A549 (cell line): ENCODE data around the gene TEX52. TPM values are rescaled to one million over a fixed set of nuclear protein-coding genes. Genes with fewer than 3 reads are reported as not detected.

Experiments
- polyA plus RNA-seq, 4 experiments: library from polyadenylated mRNA; depleted of rRNA in 3 of 4; stranded (reverse); fragments of >200 nt; fragmentation: RNase III in 1 of 4; extraction: RNeasy Plus Mini Kit Qiagen cat#74134 plus additional on column Dnase treatment in 1 of 4; gene quantifications; 2 replicates in 3 of 4; 3 replicates in 1 of 4; pipeline ENCODE4 v1.2.3, GENCODE V29; 2011 to 2017

The TEX52 gene
- polyA plus RNA-seq, 2 of the 4 experiments (the other 2 are of a cell fraction) = not detected

Other genes starting within 250 kb of the TEX52 start
- 108 and 125 TPM in 2 replicates for gene FKBP4, start 62.1 kb downstream of the TEX52 start, polyA plus RNA-seq (2011; rRNA removed)
- 123 to 140 TPM (median 137 TPM) in 3 replicates for gene FKBP4, start 62.1 kb downstream of the TEX52 start, polyA plus RNA-seq (2017; fragmentation: RNase III; extraction: RNeasy Plus Mini Kit Qiagen cat#74134 plus additional on column Dnase treatment)
- gene ITFG2, start 44.4 kb downstream of the TEX52 start, polyA plus RNA-seq (2011; rRNA removed) = 23.7 and 28.4 TPM in 2 replicates
- gene ITFG2, start 44.4 kb downstream of the TEX52 start, polyA plus RNA-seq (2017; fragmentation: RNase III; extraction: RNeasy Plus Mini Kit Qiagen cat#74134 plus additional on column Dnase treatment) = 17.5 to 23.2 TPM (median 20.5 TPM) in 3 replicates
- gene NRIP2, start 22.0 kb downstream of the TEX52 start, polyA plus RNA-seq (2011; rRNA removed) = not detected in 2 replicates
- gene NRIP2, start 22.0 kb downstream of the TEX52 start, polyA plus RNA-seq (2017; fragmentation: RNase III; extraction: RNeasy Plus Mini Kit Qiagen cat#74134 plus additional on column Dnase treatment) = not detected in 3 replicates
- 40.3 and 47.8 TPM in 2 replicates for gene FOXM1, start 20.1 kb upstream of the TEX52 start, polyA plus RNA-seq (2011; rRNA removed)
- gene FOXM1, start 20.1 kb upstream of the TEX52 start, polyA plus RNA-seq (2017; fragmentation: RNase III; extraction: RNeasy Plus Mini Kit Qiagen cat#74134 plus additional on column Dnase treatment) = 84.0 to 84.2 TPM (median 84.2 TPM) in 3 replicates
- 85.9 and 102 TPM in 2 replicates for gene RHNO1, start 20.2 kb upstream of the TEX52 start, polyA plus RNA-seq (2011; rRNA removed)
- 35.7 to 37.6 TPM (median 37.1 TPM) in 3 replicates for gene RHNO1, start 20.2 kb upstream of the TEX52 start, polyA plus RNA-seq (2017; fragmentation: RNase III; extraction: RNeasy Plus Mini Kit Qiagen cat#74134 plus additional on column Dnase treatment)
- 30.6 and 32.9 TPM in 2 replicates for gene TULP3, start 33.9 kb upstream of the TEX52 start, polyA plus RNA-seq (2011; rRNA removed)
- 17.9 to 19.6 TPM (median 18.4 TPM) in 3 replicates for gene TULP3, start 33.9 kb upstream of the TEX52 start, polyA plus RNA-seq (2017; fragmentation: RNase III; extraction: RNeasy Plus Mini Kit Qiagen cat#74134 plus additional on column Dnase treatment)
- gene TEAD4, start 102.4 kb upstream of the TEX52 start, polyA plus RNA-seq (2011; rRNA removed) = 22.0 and 22.6 TPM in 2 replicates
- 31.2 to 34.9 TPM (median 31.8 TPM) in 3 replicates for gene TEAD4, start 102.4 kb upstream of the TEX52 start, polyA plus RNA-seq (2017; fragmentation: RNase III; extraction: RNeasy Plus Mini Kit Qiagen cat#74134 plus additional on column Dnase treatment)
- 16.1 and 20.1 TPM in 2 replicates for gene TSPAN9, start 220.3 kb upstream of the TEX52 start, polyA plus RNA-seq (2011; rRNA removed)
- 10.2 to 12.4 TPM (median 11.3 TPM) in 3 replicates for gene TSPAN9, start 220.3 kb upstream of the TEX52 start, polyA plus RNA-seq (2017; fragmentation: RNase III; extraction: RNeasy Plus Mini Kit Qiagen cat#74134 plus additional on column Dnase treatment)